ENCODE measurements around the gene PLCE1. TPM values are rescaled to one million over a fixed set of nuclear protein-coding genes. Genes with fewer than 3 reads are reported as not detected.

Gene PLCE1
- total and polyA plus RNA-seq, 2 donors from 2014 or later, result 5.9 to 8.7 TPM

DNA sequence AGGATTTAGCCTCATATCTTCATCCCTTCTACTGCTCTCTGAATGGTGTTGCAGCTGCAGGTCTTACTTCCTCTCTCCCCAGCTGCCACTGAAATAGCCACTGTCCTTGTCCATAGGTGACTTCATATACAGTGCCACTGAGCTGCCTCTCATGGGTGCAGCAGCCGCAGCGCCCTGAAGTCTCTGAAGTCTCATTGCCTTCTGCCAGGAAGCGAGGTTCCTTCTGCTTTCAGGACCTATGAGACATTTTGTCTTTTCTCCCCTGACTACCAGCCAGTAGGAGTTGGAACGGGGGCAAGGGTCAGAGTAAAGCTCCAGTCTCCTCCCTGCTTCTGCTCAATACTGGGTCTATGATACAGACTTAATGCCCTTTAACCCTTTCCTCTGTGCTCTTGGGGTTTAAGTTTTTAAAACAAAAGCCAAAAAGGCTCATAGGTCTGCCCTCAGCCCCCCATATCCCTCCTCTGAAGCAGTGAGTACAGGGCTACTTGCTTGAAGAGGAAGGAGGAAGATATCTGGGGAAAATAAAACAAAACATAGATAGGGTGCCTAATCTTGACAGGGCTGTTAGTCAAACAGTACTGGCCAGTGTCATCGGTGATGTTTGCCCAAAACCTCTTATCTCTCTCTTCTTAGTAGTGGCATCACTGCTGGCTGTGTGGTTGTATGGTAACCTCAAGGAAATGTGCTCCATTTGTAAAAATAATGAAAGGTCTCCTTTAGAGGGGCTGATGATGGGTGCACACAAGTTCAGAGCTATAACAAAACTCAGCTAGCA, 7.1 kb downstream of the PLCE1 start:
- FAIRE-seq (no peak), DNase-seq (no peak)
- H3K36me3 ChIP-seq (ENCODE audit: control insufficient read depth in 2 of 3, insufficient read depth in 3 of 3, low read length in 3 of 3), result no peaks in the 10 kb centered on the region

GRCh38 chr10:94001416-94001810, 7.7 kb downstream of the PLCE1 start:
- intact Hi-C loops (cut with DNase I), result no loop called here
- Histone ChIP-seq H3K27ac (ENCODE audit: low read depth in 2 of 2, low read length in 2 of 2) (no peak overlapping the region), H3K9me3 (ENCODE audit: control insufficient read depth in 2 of 3, insufficient read depth in 1 of 3, low read length in 3 of 3) (no peaks in the 10 kb centered on the region), H3K9ac (ENCODE audit: low read length in 3 of 3) (no peak overlapping the region), H3K4me3 (ENCODE audit: low read length in 3 of 3) (no peak overlapping the region), H3K36me3 (ENCODE audit: control insufficient read depth in 2 of 3, insufficient read depth in 3 of 3, low read length in 3 of 3) (no peaks in the 10 kb centered on the region), H3K4me1 (ENCODE audit: control insufficient read depth in 2 of 3, insufficient read depth in 2 of 3, low read depth in 1 of 3, low read length in 3 of 3) (no peaks in the 10 kb centered on the region), H3K27me3 (ENCODE audit: control insufficient read depth, insufficient read depth, low read length) (no peaks in the 10 kb centered on the region)
- no peak for FAIRE-seq
- TF ChIP-seq, protein P1, sequence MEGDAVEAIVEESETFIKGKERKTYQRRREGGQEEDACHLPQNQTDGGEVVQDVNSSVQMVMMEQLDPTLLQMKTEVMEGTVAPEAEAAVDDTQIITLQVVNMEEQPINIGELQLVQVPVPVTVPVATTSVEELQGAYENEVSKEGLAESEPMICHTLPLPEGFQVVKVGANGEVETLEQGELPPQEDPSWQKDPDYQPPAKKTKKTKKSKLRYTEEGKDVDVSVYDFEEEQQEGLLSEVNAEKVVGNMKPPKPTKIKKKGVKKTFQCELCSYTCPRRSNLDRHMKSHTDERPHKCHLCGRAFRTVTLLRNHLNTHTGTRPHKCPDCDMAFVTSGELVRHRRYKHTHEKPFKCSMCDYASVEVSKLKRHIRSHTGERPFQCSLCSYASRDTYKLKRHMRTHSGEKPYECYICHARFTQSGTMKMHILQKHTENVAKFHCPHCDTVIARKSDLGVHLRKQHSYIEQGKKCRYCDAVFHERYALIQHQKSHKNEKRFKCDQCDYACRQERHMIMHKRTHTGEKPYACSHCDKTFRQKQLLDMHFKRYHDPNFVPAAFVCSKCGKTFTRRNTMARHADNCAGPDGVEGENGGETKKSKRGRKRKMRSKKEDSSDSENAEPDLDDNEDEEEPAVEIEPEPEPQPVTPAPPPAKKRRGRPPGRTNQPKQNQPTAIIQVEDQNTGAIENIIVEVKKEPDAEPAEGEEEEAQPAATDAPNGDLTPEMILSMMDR (IDR thresholded peaks at IDR 0.05; ENCODE audit: borderline replicate concordance, extremely low read depth, insufficient read depth), result no peak
- DNase-seq, result no peak

More for the DNA sequence above, 7.1 kb downstream of the PLCE1 start:
- Histone ChIP-seq H3K9ac (ENCODE audit: low read length in 3 of 3) (no peak overlapping the region), H3K27me3 (ENCODE audit: control insufficient read depth, insufficient read depth, low read length) (no peaks in the 10 kb centered on the region), H3K4me3 (ENCODE audit: low read length in 3 of 3) (no peak overlapping the region), H3K27ac (ENCODE audit: low read depth in 2 of 2, low read length in 2 of 2) (no peak overlapping the region), H3K9me3 (ENCODE audit: control insufficient read depth in 2 of 3, insufficient read depth in 1 of 3, low read length in 3 of 3) (no peaks in the 10 kb centered on the region), H3K4me1 (ENCODE audit: control insufficient read depth in 2 of 3, insufficient read depth in 2 of 3, low read depth in 1 of 3, low read length in 3 of 3) (no peaks in the 10 kb centered on the region)
- TF ChIP-seq, protein P1 (IDR thresholded peaks at IDR 0.05; ENCODE audit: borderline replicate concordance, extremely low read depth, insufficient read depth), result no peak
- intact Hi-C loops (cut with DNase I), result no loop called here

GRCh38 chr10:94002156-94002555, 8.4 kb downstream of the PLCE1 start:
- intact Hi-C loops (cut with DNase I), result no loop called here
- no peak for FAIRE-seq

More at GRCh38 chr10:94002156-94002555, 8.4 kb downstream of the PLCE1 start:
- Histone ChIP-seq H3K27ac (ENCODE audit: low read depth in 2 of 2, low read length in 2 of 2) (no peak overlapping the region), H3K27me3 (ENCODE audit: control insufficient read depth, insufficient read depth, low read length) (no peaks in the 10 kb centered on the region), H3K36me3 (ENCODE audit: control insufficient read depth in 2 of 3, insufficient read depth in 3 of 3, low read length in 3 of 3) (no peaks in the 10 kb centered on the region), H3K4me3 (ENCODE audit: low read length in 3 of 3) (no peak overlapping the region), H3K9ac (ENCODE audit: low read length in 3 of 3) (no peak overlapping the region), H3K9me3 (ENCODE audit: control insufficient read depth in 2 of 3, insufficient read depth in 1 of 3, low read length in 3 of 3) (no peaks in the 10 kb centered on the region), H3K4me1 (ENCODE audit: control insufficient read depth in 2 of 3, insufficient read depth in 2 of 3, low read depth in 1 of 3, low read length in 3 of 3) (no peaks in the 10 kb centered on the region)
- no peak for DNase-seq
- TF ChIP-seq, protein P1 (IDR thresholded peaks at IDR 0.05; ENCODE audit: borderline replicate concordance, extremely low read depth, insufficient read depth), result no peak
